Measurements from ENCODE around the gene THAP7. TPM values are rescaled to one million over a fixed set of nuclear protein-coding genes. Genes with fewer than 3 reads are reported as not detected.

The THAP7 gene
- total and polyA plus RNA-seq, 9 of the 15 experiments (the other 6 are each of a cell fraction or from before 2014, with no cell fraction given): 7.9 to 263 (median 84.1) TPM

DNA sequence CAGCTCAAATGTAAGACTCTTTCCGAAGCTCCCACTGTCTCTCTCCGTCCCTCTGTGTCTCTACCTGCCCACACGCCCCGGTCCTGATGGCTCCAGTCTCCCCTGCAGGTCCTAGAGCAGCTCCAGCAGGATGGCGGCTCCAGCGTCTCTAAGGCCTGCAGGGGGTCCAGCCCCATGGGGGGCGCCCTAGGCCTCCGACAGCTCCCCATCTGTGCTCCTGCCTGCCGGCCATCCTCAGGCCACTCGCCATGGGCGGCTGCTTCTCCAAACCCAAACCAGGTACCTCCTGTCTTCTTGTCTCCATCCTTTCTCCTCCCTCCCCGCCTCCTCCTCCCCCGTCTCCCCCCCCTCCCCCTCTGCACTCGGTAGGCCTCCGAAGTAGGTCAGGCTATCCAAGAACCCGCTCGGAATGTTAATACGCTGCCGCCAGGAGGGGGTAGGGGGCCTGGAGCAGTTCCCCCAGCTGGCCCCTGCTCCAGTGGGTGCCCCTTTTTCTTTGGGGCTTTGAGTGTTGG, 34.2 kb downstream of the THAP7 start (continued):
- TF ChIP-seq, protein P1, sequence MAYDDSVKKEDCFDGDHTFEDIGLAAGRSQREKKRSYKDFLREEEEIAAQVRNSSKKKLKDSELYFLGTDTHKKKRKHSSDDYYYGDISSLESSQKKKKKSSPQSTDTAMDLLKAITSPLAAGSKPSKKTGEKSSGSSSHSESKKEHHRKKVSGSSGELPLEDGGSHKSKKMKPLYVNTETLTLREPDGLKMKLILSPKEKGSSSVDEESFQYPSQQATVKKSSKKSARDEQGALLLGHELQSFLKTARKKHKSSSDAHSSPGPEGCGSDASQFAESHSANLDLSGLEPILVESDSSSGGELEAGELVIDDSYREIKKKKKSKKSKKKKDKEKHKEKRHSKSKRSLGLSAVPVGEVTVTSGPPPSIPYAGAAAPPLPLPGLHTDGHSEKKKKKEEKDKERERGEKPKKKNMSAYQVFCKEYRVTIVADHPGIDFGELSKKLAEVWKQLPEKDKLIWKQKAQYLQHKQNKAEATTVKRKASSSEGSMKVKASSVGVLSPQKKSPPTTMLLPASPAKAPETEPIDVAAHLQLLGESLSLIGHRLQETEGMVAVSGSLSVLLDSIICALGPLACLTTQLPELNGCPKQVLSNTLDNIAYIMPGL (CRISPR knock-in tag; IDR thresholded peaks at IDR 0.05): no peak
- TF ChIP-seq ARHGAP35 (IDR thresholded peaks at IDR 0.05; ENCODE audit: partially characterized antibody): no peak
- TF ChIP-seq EGR1 (conservative IDR thresholded peaks at IDR 0.05): peak; percentile 52
- TF ChIP-seq SOX6 (IDR thresholded peaks at IDR 0.05): no peak
- TF ChIP-seq ASH1L (IDR thresholded peaks at IDR 0.05; ENCODE audit: borderline replicate concordance, low read depth, partially characterized antibody): no peak
- no peak; a peak in 1 of 4 replicates for TF ChIP-seq MAZ (CRISPR knock-in tag; conservative IDR thresholded peaks at IDR 0.05 in 1 of 2, IDR thresholded peaks at IDR 0.05 in 1 of 2)
- no peak for TF ChIP-seq CSDE1 (IDR thresholded peaks at IDR 0.05)
- TF ChIP-seq, protein P2, sequence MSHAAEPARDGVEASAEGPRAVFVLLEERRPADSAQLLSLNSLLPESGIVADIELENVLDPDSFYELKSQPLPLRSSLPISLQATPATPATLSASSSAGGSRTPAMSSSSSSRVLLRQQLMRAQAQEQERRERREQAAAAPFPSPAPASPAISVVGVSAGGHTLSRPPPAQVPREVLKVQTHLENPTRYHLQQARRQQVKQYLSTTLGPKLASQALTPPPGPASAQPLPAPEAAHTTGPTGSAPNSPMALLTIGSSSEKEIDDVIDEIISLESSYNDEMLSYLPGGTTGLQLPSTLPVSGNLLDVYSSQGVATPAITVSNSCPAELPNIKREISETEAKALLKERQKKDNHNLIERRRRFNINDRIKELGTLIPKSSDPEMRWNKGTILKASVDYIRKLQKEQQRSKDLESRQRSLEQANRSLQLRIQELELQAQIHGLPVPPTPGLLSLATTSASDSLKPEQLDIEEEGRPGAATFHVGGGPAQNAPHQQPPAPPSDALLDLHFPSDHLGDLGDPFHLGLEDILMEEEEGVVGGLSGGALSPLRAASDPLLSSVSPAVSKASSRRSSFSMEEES (CRISPR knock-in tag; IDR thresholded peaks at IDR 0.05): no peak
- no peak for TF ChIP-seq TFAM (CRISPR knock-in tag; conservative IDR thresholded peaks at IDR 0.05)
- TF ChIP-seq SMARCA5 (IDR thresholded peaks at IDR 0.05): no peak
- TF ChIP-seq, protein P3, sequence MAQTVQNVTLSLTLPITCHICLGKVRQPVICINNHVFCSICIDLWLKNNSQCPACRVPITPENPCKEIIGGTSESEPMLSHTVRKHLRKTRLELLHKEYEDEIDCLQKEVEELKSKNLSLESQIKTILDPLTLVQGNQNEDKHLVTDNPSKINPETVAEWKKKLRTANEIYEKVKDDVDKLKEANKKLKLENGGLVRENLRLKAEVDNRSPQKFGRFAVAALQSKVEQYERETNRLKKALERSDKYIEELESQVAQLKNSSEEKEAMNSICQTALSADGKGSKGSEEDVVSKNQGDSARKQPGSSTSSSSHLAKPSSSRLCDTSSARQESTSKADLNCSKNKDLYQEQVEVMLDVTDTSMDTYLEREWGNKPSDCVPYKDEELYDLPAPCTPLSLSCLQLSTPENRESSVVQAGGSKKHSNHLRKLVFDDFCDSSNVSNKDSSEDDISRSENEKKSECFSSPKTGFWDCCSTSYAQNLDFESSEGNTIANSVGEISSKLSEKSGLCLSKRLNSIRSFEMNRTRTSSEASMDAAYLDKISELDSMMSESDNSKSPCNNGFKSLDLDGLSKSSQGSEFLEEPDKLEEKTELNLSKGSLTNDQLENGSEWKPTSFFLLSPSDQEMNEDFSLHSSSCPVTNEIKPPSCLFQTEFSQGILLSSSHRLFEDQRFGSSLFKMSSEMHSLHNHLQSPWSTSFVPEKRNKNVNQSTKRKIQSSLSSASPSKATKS (CRISPR knock-in tag; IDR thresholded peaks at IDR 0.05): no peak
- TF ChIP-seq SIRT6 (IDR thresholded peaks at IDR 0.05; ENCODE audit: low read depth, low read length): no peak
- no peak for TF ChIP-seq PCBP2 (IDR thresholded peaks at IDR 0.05; ENCODE audit: low read depth, low read length, poor library complexity, severe bottlenecking)
- no peak for TF ChIP-seq RBM25 (IDR thresholded peaks at IDR 0.05; ENCODE audit: low read depth, low read length, severe bottlenecking)
- TF ChIP-seq, protein P4, sequence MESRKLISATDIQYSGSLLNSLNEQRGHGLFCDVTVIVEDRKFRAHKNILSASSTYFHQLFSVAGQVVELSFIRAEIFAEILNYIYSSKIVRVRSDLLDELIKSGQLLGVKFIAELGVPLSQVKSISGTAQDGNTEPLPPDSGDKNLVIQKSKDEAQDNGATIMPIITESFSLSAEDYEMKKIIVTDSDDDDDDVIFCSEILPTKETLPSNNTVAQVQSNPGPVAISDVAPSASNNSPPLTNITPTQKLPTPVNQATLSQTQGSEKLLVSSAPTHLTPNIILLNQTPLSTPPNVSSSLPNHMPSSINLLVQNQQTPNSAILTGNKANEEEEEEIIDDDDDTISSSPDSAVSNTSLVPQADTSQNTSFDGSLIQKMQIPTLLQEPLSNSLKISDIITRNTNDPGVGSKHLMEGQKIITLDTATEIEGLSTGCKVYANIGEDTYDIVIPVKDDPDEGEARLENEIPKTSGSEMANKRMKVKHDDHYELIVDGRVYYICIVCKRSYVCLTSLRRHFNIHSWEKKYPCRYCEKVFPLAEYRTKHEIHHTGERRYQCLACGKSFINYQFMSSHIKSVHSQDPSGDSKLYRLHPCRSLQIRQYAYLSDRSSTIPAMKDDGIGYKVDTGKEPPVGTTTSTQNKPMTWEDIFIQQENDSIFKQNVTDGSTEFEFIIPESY (CRISPR knock-in tag; IDR thresholded peaks at IDR 0.05): no peak; the same call in 1 of the 2 replicates
- TF ChIP-seq, protein P5, sequence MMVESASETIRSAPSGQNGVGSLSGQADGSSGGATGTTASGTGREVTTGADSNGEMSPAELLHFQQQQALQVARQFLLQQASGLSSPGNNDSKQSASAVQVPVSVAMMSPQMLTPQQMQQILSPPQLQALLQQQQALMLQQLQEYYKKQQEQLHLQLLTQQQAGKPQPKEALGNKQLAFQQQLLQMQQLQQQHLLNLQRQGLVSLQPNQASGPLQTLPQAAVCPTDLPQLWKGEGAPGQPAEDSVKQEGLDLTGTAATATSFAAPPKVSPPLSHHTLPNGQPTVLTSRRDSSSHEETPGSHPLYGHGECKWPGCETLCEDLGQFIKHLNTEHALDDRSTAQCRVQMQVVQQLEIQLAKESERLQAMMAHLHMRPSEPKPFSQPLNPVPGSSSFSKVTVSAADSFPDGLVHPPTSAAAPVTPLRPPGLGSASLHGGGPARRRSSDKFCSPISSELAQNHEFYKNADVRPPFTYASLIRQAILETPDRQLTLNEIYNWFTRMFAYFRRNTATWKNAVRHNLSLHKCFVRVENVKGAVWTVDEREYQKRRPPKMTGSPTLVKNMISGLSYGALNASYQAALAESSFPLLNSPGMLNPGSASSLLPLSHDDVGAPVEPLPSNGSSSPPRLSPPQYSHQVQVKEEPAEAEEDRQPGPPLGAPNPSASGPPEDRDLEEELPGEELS (CRISPR knock-in tag; IDR thresholded peaks at IDR 0.05; ENCODE audit: borderline replicate concordance): no peak
- TF ChIP-seq ZBTB8A (IDR thresholded peaks at IDR 0.05; ENCODE audit: partially characterized antibody): no peak
- no peak for TF ChIP-seq ZEB2 (IDR thresholded peaks at IDR 0.05)
- TF ChIP-seq PHF21A (IDR thresholded peaks at IDR 0.05; ENCODE audit: borderline replicate concordance, low read depth): no peak
